ENCODE data around the gene CSNK1A1.
"Not testable (repeated sequence)": the region's sequence is repeated elsewhere in the genome, so short reads cannot be mapped to it uniquely, and the experiment has no call there.

DNA sequence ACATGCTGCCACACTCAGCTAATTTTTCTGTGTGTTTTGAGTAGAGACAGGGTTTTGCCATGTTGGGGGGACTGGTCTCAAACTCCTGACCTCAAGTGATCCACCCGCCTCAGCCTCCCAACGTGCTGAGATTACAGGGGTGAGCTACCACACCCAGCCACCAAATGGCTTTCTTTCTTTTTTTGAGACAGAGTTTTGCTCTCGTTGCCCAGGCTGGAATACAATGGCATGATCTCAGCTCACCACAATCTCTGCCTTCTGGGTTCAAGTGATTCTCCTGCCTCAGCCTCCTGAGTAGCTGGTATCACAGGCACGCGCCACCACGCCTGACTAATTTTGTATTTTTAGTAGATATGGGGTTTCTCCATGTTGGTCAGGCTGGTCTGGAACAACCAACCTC, 15.5 kb downstream of the CSNK1A1 start:
- TF ChIP-seq, protein P1, sequence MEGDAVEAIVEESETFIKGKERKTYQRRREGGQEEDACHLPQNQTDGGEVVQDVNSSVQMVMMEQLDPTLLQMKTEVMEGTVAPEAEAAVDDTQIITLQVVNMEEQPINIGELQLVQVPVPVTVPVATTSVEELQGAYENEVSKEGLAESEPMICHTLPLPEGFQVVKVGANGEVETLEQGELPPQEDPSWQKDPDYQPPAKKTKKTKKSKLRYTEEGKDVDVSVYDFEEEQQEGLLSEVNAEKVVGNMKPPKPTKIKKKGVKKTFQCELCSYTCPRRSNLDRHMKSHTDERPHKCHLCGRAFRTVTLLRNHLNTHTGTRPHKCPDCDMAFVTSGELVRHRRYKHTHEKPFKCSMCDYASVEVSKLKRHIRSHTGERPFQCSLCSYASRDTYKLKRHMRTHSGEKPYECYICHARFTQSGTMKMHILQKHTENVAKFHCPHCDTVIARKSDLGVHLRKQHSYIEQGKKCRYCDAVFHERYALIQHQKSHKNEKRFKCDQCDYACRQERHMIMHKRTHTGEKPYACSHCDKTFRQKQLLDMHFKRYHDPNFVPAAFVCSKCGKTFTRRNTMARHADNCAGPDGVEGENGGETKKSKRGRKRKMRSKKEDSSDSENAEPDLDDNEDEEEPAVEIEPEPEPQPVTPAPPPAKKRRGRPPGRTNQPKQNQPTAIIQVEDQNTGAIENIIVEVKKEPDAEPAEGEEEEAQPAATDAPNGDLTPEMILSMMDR (IDR thresholded peaks at IDR 0.05), result not testable (repeated sequence)
- not testable (repeated sequence) for TF ChIP-seq POLR2A (IDR thresholded peaks at IDR 0.05)
